HepG2 (cell line): ENCODE results near the gene RANBP17. TPM values are rescaled to one million over a fixed set of nuclear protein-coding genes. Genes with fewer than 3 reads are reported as not detected.

ENCODE experiments used
- ATAC-seq: fragments of 200-7000 bp; cut with Tn5 transposase; 3 replicates; pipeline ENCODE4 v1.9.1; 2020; ENCODE audit warnings: mild to moderate bottlenecking, moderate library complexity
- BruUV-seq: library from RNA; stranded (reverse); fragments of 400-500 nt; replicated peaks from 2 replicates; lab custom pipeline; 2021; lab: Mats Ljungman, UMichigan
- CTCF ChIA-PET: fragments of 300-600 bp; formaldehyde crosslinking; extraction: SDS; loops from one replicate; lab custom pipeline; 2021; ENCODE audit warnings: low total read pairs, inconsistent platforms, low intra/inter-chr PET ratio; lab: Yijun Ruan, JAX
- POLR2A ChIA-PET: fragments of 350-600 bp; sonication (Branson Sonifier 250); formaldehyde crosslinking; loops from one replicate; lab custom pipeline; 2020; ENCODE audit warnings: antibody characterized with exemption, inconsistent platforms; lab: Yijun Ruan, JAX
- DNase-seq: peaks from one replicate; pipeline ENCODE4 v3.0.0-alpha.2; 2015; ENCODE audit warnings: low spot score
- FAIRE-seq: peaks from 3 replicates; lab custom pipeline; 2011; peaks lifted over from hg19 to GRCh38; lab: Jason Lieb, UNC
- H2AFZ ChIP-seq: one replicate; pipeline ENCODE4 v1.6.1; 2011; ENCODE audit warnings: low read length, inconsistent platforms
- H3K27ac ChIP-seq: fragments of 300-600 bp; 3 replicates; pipeline ENCODE4 v1.8.0; 2011; ENCODE audit warnings: mixed run types, mild to moderate bottlenecking, mixed read lengths, low read length, inconsistent platforms; ENCODE audit not compliant: insufficient read depth; ENCODE audit errors: extremely low read length
- H3K27me3 ChIP-seq, 2 experiments: fragments of 200-600 bp in 1 of 2; 2 replicates in 1 of 2; 3 replicates in 1 of 2; pipeline versions ENCODE4 v1.6.0 to v1.8.0; 2011; ENCODE audit warnings: low read length in 2 of 2, mild to moderate bottlenecking in 2 of 2, moderate library complexity in 2 of 2, inconsistent platforms in 1 of 2; ENCODE audit not compliant: insufficient read depth in 2 of 2, control insufficient read depth in 1 of 2
- H3K36me3 ChIP-seq, 2 experiments: fragments of 200-600 bp in 1 of 2; replicated peaks in 1 of 2; 2 replicates in 1 of 2; 3 replicates in 1 of 2; pipeline versions ENCODE4 v1.5.1 to v1.8.0; 2011; ENCODE audit warnings: low read length in 2 of 2, inconsistent platforms in 1 of 2; ENCODE audit not compliant: insufficient read depth in 2 of 2, control insufficient read depth in 1 of 2
- H3K4me1 ChIP-seq: 2 replicates; pipeline ENCODE4 v1.5.1; 2012; ENCODE audit warnings: low read length, inconsistent platforms; ENCODE audit not compliant: insufficient read depth
- H3K4me2 ChIP-seq: 2 replicates; pipeline ENCODE4 v1.6.0; 2011; ENCODE audit warnings: low read depth, low read length, inconsistent platforms
- H3K4me3 ChIP-seq, 3 experiments: fragments of 200-600 bp in 1 of 3; sonication (generic), shearing (Covaris generic) in 1 of 3; replicated peaks in 1 of 3; 2 replicates each; pipeline ENCODE4 v1.5.1; 2011 to 2016; ENCODE audit warnings: low read length in 3 of 3, inconsistent platforms in 2 of 3, low read depth in 2 of 3, mild to moderate bottlenecking in 2 of 3, control low read depth in 1 of 3, mixed read lengths in 1 of 3; ENCODE audit not compliant: insufficient read depth in 1 of 3
- H3K79me2 ChIP-seq: one replicate; pipeline ENCODE4 v1.6.1; 2011; ENCODE audit warnings: low read length, inconsistent platforms; ENCODE audit not compliant: insufficient read depth
- H3K9ac ChIP-seq: 2 replicates; pipeline ENCODE4 v1.6.0; 2011; ENCODE audit warnings: mild to moderate bottlenecking, low read depth, low read length, inconsistent platforms; ENCODE audit not compliant: insufficient read depth
- H3K9me3 ChIP-seq: 2 replicates; pipeline ENCODE4 v1.5.1; 2012; ENCODE audit warnings: mild to moderate bottlenecking, low read length
- H4K20me1 ChIP-seq: 2 replicates; pipeline ENCODE4 v1.6.0; 2011; ENCODE audit warnings: inconsistent platforms, mild to moderate bottlenecking, low read length, moderate library complexity; ENCODE audit not compliant: insufficient read depth
- FOXA3 ChIP-seq: IDR thresholded peaks from 2 replicates; pipeline ENCODE4 v1.6.1; 2016; ENCODE audit warnings: missing genetic modification reagents, missing compliant biosample characterization
- HDAC1 ChIP-seq: sonication (generic); formaldehyde crosslinking; IDR thresholded peaks from 2 replicates; pipeline ENCODE4 v1.5.1; 2020; ENCODE audit warnings: mild to moderate bottlenecking, missing genetic modification reagents
- HDAC2 ChIP-seq: sonication (generic); formaldehyde crosslinking; IDR thresholded peaks from 2 replicates; pipeline ENCODE4 v1.4.0; 2020; ENCODE audit warnings: missing genetic modification reagents
- NR3C1 ChIP-seq: sonication (generic); formaldehyde crosslinking; IDR thresholded peaks from 2 replicates; pipeline ENCODE4 v1.4.0; 2020; ENCODE audit warnings: missing genetic modification reagents
- SUZ12 ChIP-seq: fragments of 150-350 bp; IDR thresholded peaks from 2 replicates; pipeline ENCODE4 v1.6.1; 2014; ENCODE audit warnings: low read depth, low read length
- ZFP36L2 ChIP-seq: sonication (generic); formaldehyde crosslinking; IDR thresholded peaks from 2 replicates; pipeline ENCODE4 v1.4.0; 2020; ENCODE audit warnings: missing genetic modification reagents
- ZNF512B ChIP-seq: sonication (generic); formaldehyde crosslinking; IDR thresholded peaks from 2 replicates; pipeline ENCODE4 v1.5.1; 2020; ENCODE audit warnings: missing genetic modification reagents, mild to moderate bottlenecking, borderline replicate concordance
- ZNF7 ChIP-seq: IDR thresholded peaks from 2 replicates; pipeline ENCODE4 v1.6.1; 2016; ENCODE audit warnings: missing biosample characterization, missing genetic modification reagents
- ZNF780A ChIP-seq: sonication (generic); formaldehyde crosslinking; IDR thresholded peaks from 2 replicates; pipeline ENCODE4 v1.8.0; 2022; ENCODE audit warnings: mild to moderate bottlenecking, missing genetic modification reagents, moderate library complexity
- ZNF792 ChIP-seq: IDR thresholded peaks from 2 replicates; pipeline ENCODE4 v1.6.1; 2016
- ZNF883 ChIP-seq: sonication (generic); formaldehyde crosslinking; IDR thresholded peaks from 2 replicates; pipeline ENCODE4 v1.5.1; 2020; ENCODE audit warnings: mild to moderate bottlenecking, missing genetic modification reagents; ENCODE audit errors: not compliant biosample characterization
- WGBS: methylation state at CpG from one replicate; pipeline ENCODE4 v1.1.6; 2017; ENCODE audit warnings: low lambda C conversion rate; 5-methylcytosine and 5-hydroxymethylcytosine counted together
- in situ Hi-C: cut with HindIII; loops from 2 replicates; pipeline ENCODE4 v1.10.0; 2017; ENCODE audit warnings: low pct_unique_long_range_greater_than_20kb; ENCODE audit not compliant: extremely low pct_ligation_motif_present
- intact Hi-C: fragments of 100-400 bp; cut with micrococcal nuclease; formaldehyde crosslinking; loops from one replicate; pipeline ENCODE4 v1.10.0; 2022; ENCODE audit not compliant: unreplicated experiment
- polyA plus RNA-seq, 8 experiments: library from polyadenylated mRNA; depleted of rRNA in 3 of 8; stranded (reverse) in 7 of 8; unstranded in 1 of 8; fragments of >200 nt; fragmentation: Illumina TruSeq in 4 of 8; extraction: Trizol in 4 of 8; gene quantifications; 2 replicates each; pipeline versions ENCODE4 v1.2.1 to v1.2.3, GENCODE V29; 2011 to 2016; ENCODE audit warnings: low read depth in 4 of 8, missing spikeins in 1 of 8, mixed read lengths in 1 of 8; ENCODE audit not compliant: insufficient read depth in 1 of 8
- total RNA-seq, 5 experiments: library from RNA; depleted of rRNA; stranded (reverse); fragments of >200 nt; fragmentation: Illumina TruSeq; extraction: Trizol; gene quantifications; 2 replicates each; pipeline ENCODE4 v1.2.3, GENCODE V29; 2016; ENCODE audit warnings: low read depth in 1 of 5
- TF ChIP-seq, protein P1 (sequence below), 2 experiments: fragments of 450-650 bp in 1 of 2; sonication (generic) in 1 of 2; formaldehyde crosslinking in 1 of 2; IDR thresholded peaks; 2 replicates each; pipeline versions ENCODE4 v1.6.1 to v1.8.0; 2016 to 2022; ENCODE audit warnings: antibody characterized with exemption in 1 of 2, mild to moderate bottlenecking in 1 of 2, missing genetic modification reagents in 1 of 2
- TF ChIP-seq, protein P2 (sequence below): sonication (generic); formaldehyde crosslinking; IDR thresholded peaks from 2 replicates; pipeline ENCODE4 v1.4.0; 2020; ENCODE audit warnings: mild to moderate bottlenecking, missing genetic modification reagents

RANBP17 gene
- total and polyA plus RNA-seq, 2 of the 13 experiments (the other 11 are each of a cell fraction or from before 2014, with no cell fraction given): not detected

GRCh38 chr5:170863646-170864045, 1.8 kb downstream of the RANBP17 start:
- Histone ChIP-seq H3K9ac (no peak overlapping the region), H3K9me3 (peaks cover 22% of the 10 kb centered on the region), H3K79me2 (no peaks in the 10 kb centered on the region), H3K4me1 (no peaks in the 10 kb centered on the region), H3K4me2 (no peak overlapping the region), H3K27me3 (no peaks in the 10 kb centered on the region), H3K36me3 (no peaks in the 10 kb centered on the region), H4K20me1 (no peaks in the 10 kb centered on the region), H3K27ac (no peak overlapping the region), H2AFZ (no peak overlapping the region), H3K4me3 (no peak overlapping the region)
- ATAC-seq (no peak), FAIRE-seq (no peak), DNase-seq (no peak)
- intact Hi-C loops: no loop called here
- CTCF ChIA-PET: no interaction called here
- 19% methylated on average over 3 of the region's 3 CpGs for WGBS
- in situ Hi-C loops: no loop called here
- no TSS peak for BruUV-seq
- POLR2A ChIA-PET: no interaction called here
- TF ChIP-seq SUZ12: no peak
- no peak for TF ChIP-seq FOXA3
- TF ChIP-seq ZNF7: no peak
- no peak for TF ChIP-seq HDAC2
- TF ChIP-seq NR3C1 (CRISPR knock-in tag): no peak
- TF ChIP-seq, protein P1, sequence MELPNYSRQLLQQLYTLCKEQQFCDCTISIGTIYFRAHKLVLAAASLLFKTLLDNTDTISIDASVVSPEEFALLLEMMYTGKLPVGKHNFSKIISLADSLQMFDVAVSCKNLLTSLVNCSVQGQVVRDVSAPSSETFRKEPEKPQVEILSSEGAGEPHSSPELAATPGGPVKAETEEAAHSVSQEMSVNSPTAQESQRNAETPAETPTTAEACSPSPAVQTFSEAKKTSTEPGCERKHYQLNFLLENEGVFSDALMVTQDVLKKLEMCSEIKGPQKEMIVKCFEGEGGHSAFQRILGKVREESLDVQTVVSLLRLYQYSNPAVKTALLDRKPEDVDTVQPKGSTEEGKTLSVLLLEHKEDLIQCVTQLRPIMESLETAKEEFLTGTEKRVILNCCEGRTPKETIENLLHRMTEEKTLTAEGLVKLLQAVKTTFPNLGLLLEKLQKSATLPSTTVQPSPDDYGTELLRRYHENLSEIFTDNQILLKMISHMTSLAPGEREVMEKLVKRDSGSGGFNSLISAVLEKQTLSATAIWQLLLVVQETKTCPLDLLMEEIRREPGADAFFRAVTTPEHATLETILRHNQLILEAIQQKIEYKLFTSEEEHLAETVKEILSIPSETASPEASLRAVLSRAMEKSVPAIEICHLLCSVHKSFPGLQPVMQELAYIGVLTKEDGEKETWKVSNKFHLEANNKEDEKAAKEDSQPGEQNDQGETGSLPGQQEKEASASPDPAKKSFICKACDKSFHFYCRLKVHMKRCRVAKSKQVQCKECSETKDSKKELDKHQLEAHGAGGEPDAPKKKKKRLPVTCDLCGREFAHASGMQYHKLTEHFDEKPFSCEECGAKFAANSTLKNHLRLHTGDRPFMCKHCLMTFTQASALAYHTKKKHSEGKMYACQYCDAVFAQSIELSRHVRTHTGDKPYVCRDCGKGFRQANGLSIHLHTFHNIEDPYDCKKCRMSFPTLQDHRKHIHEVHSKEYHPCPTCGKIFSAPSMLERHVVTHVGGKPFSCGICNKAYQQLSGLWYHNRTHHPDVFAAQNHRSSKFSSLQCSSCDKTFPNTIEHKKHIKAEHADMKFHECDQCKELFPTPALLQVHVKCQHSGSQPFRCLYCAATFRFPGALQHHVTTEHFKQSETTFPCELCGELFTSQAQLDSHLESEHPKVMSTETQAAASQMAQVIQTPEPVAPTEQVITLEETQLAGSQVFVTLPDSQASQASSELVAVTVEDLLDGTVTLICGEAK (IDR thresholded peaks at IDR 0.05): no peak
- TF ChIP-seq, protein P1 (CRISPR knock-in tag; IDR thresholded peaks at IDR 0.05): no peak
- TF ChIP-seq ZNF792 (CRISPR knock-in tag): no peak
- TF ChIP-seq ZNF780A: no peak
- TF ChIP-seq ZNF883 (CRISPR knock-in tag): no peak
- TF ChIP-seq, protein P2, sequence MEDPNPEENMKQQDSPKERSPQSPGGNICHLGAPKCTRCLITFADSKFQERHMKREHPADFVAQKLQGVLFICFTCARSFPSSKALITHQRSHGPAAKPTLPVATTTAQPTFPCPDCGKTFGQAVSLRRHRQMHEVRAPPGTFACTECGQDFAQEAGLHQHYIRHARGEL (CRISPR knock-in tag): no peak
- no peak for TF ChIP-seq HDAC1
- TF ChIP-seq ZFP36L2 (CRISPR knock-in tag): no peak
- no peak for TF ChIP-seq ZNF512B (CRISPR knock-in tag)
